Prostate gland (tissue), 2 donors: ENCODE results near the gene AS3MT.
"Not testable (repeated sequence)": the region's sequence is repeated elsewhere in the genome, so short reads cannot be mapped to it uniquely, and the experiment has no call there.

Experiments used
- CTCF ChIP-seq, 4 experiments: fragments of 200-600 bp in 2 of 4; fragments of 450-650 bp in 2 of 4; sonication (generic) in 2 of 4; IDR thresholded peaks; 1 replicate in 3 of 4; 2 replicates in 1 of 4; pipeline ENCODE4 v1.5.1; 2016 to 2019; ENCODE audit warnings: antibody characterized with exemption in 4 of 4, mild to moderate bottlenecking in 2 of 4, moderate library complexity in 2 of 4
- POLR2AphosphoS5 ChIP-seq: sonication (generic); formaldehyde crosslinking; IDR thresholded peaks from one replicate; pipeline ENCODE4 v1.6.1; 2017; ENCODE audit warnings: antibody characterized with exemption

GRCh38 chr10:102855731-102856436 is 13.4 kb upstream of the AS3MT start:
- not testable (repeated sequence) for TF ChIP-seq CTCF (IDR thresholded peaks at IDR 0.05); POLR2AphosphoS5
